GM23338 (cell line): ENCODE data around the gene TRAF3IP1. TPM values are rescaled to one million over a fixed set of nuclear protein-coding genes. Genes with fewer than 3 reads are reported as not detected.
A peak's percentile ranks its signal among the peaks of the same experiment; 100 is the strongest.

Experiments
- ATAC-seq: fragments of 200-7000 bp; cut with Tn5 transposase; 3 replicates; pipeline ENCODE4 v1.9.1; 2020
- DNase-seq: peaks from one replicate; pipeline ENCODE4 v3.0.0-alpha.2; 2015; ENCODE audit warnings: low spot score
- H2AFZ ChIP-seq: fragments of 200-600 bp; sonication (generic); 2 replicates; pipeline ENCODE4 v1.8.0; 2016; ENCODE audit warnings: antibody characterized with exemption, mild to moderate bottlenecking, moderate library complexity
- H3F3A ChIP-seq: fragments of 200-600 bp; sonication (generic); replicated peaks from 2 replicates; pipeline ENCODE4 v1.8.0; 2017; ENCODE audit warnings: antibody characterized with exemption, mixed run types, low read depth
- H3K27ac ChIP-seq: fragments of 200-600 bp; sonication (generic); 2 replicates; pipeline ENCODE4 v1.6.1; 2016; ENCODE audit warnings: low read depth
- H3K27me3 ChIP-seq: fragments of 200-600 bp; sonication (generic); 2 replicates; pipeline ENCODE4 v1.8.0; 2016; ENCODE audit warnings: mild to moderate bottlenecking, mixed run types, moderate library complexity; ENCODE audit not compliant: insufficient read depth
- H3K36me3 ChIP-seq: fragments of 200-600 bp; sonication (generic); 2 replicates; pipeline ENCODE4 v1.8.0; 2016; ENCODE audit warnings: mild to moderate bottlenecking; ENCODE audit not compliant: insufficient read depth
- H3K4me1 ChIP-seq: fragments of 200-600 bp; sonication (generic); 2 replicates; pipeline ENCODE4 v1.8.0; 2016; ENCODE audit warnings: mild to moderate bottlenecking, moderate library complexity; ENCODE audit not compliant: insufficient read depth
- H3K4me2 ChIP-seq: fragments of 200-600 bp; sonication (generic); 2 replicates; pipeline ENCODE4 v1.7.1; 2017; ENCODE audit warnings: mixed run types
- H3K4me3 ChIP-seq: fragments of 200-600 bp; sonication (generic); 2 replicates; pipeline ENCODE4 v1.6.1; 2016; ENCODE audit warnings: mixed run types
- H3K79me2 ChIP-seq: fragments of 200-600 bp; sonication (generic); replicated peaks from 2 replicates; pipeline ENCODE4 v1.8.0; 2017; ENCODE audit warnings: mild to moderate bottlenecking; ENCODE audit not compliant: insufficient read depth
- H3K9me2 ChIP-seq: fragments of 200-600 bp; sonication (generic); 2 replicates; pipeline ENCODE4 v1.8.0; 2017; ENCODE audit not compliant: insufficient read depth
- H4K20me1 ChIP-seq: fragments of 200-600 bp; sonication (generic); replicated peaks from 2 replicates; pipeline ENCODE4 v1.8.0; 2017; ENCODE audit warnings: mild to moderate bottlenecking; ENCODE audit not compliant: insufficient read depth
- H3K27ac Mint-ChIP-seq: 2 replicates; pipeline ENCODE4 v1.8.0; 2020; ENCODE audit warnings: inconsistent platforms, mild to moderate bottlenecking, moderate library complexity, mixed read lengths
- H3K27me3 Mint-ChIP-seq: 3 replicates; pipeline ENCODE4 v1.8.0; 2022; ENCODE audit warnings: low read depth, mild to moderate bottlenecking, moderate library complexity, mixed read lengths, inconsistent platforms; ENCODE audit not compliant: insufficient read depth, poor library complexity
- H3K36me3 Mint-ChIP-seq: 3 replicates; pipeline ENCODE4 v1.8.0; 2021; ENCODE audit warnings: low read depth, mild to moderate bottlenecking, inconsistent platforms, moderate library complexity, mixed read lengths
- H3K4me1 Mint-ChIP-seq: 3 replicates; pipeline ENCODE4 v1.8.0; 2020; ENCODE audit warnings: mild to moderate bottlenecking, inconsistent platforms, mixed read lengths
- H3K4me3 Mint-ChIP-seq: 3 replicates; pipeline ENCODE4 v1.8.0; 2021; ENCODE audit warnings: moderate library complexity, mild to moderate bottlenecking, inconsistent platforms, mixed read lengths
- H3K9me3 Mint-ChIP-seq: 3 replicates; pipeline ENCODE4 v1.8.0; 2020; ENCODE audit warnings: moderate library complexity, mild to moderate bottlenecking, inconsistent platforms, mixed read lengths
- CTCF ChIP-seq, 2 experiments: fragments of 200-600 bp in 1 of 2; sonication (generic) in 1 of 2; conservative IDR thresholded peaks; 2 replicates each; pipeline versions ENCODE4 v1.5.1 to v1.6.1; 2016 to 2017; ENCODE audit warnings: antibody characterized with exemption in 2 of 2, low read depth in 2 of 2, mild to moderate bottlenecking in 2 of 2, moderate library complexity in 1 of 2
- EZH2phosphoT487 ChIP-seq: fragments of 200-600 bp; sonication (generic); IDR thresholded peaks from one replicate; pipeline ENCODE4 v1.8.1; 2018; ENCODE audit warnings: antibody characterized with exemption; ENCODE audit not compliant: unreplicated experiment
- STAT1 ChIP-seq: IDR thresholded peaks from one replicate; pipeline ENCODE4 v1.6.1; 2016; ENCODE audit warnings: antibody characterized with exemption; ENCODE audit not compliant: unreplicated experiment
- ZNF331 ChIP-seq: fragments of 250-450 bp; sonication (Bioruptor Pico); IDR thresholded peaks from 2 replicates; pipeline ENCODE4 v1.5.0; 2020; ENCODE audit warnings: low read depth, mild to moderate bottlenecking, moderate library complexity
- polyA plus RNA-seq: library from polyadenylated mRNA; unstranded; fragments of >200 nt; fragmentation: Nextera tagmentation; extraction: Ambion mirVana; gene quantifications from 2 replicates; pipeline ENCODE4 v1.2.1, GENCODE V29; 2016
- total RNA-seq: library from RNA; depleted of rRNA; stranded (reverse); fragments of >200 nt; shearing (Covaris generic); gene quantifications from 2 replicates; pipeline ENCODE4 v1.2.3, GENCODE V29; 2014
- TF ChIP-seq, protein P1 (sequence below): fragments of 250-450 bp; sonication (Bioruptor Pico); IDR thresholded peaks from 2 replicates; pipeline ENCODE4 v1.5.0; 2020; ENCODE audit warnings: mild to moderate bottlenecking, moderate library complexity
- TF ChIP-seq, protein P2 (sequence below): IDR thresholded peaks from 2 replicates; pipeline ENCODE4 v1.6.1; 2016; ENCODE audit warnings: antibody characterized with exemption

TRAF3IP1 gene
- total and polyA plus RNA-seq, 2 experiments from 2014 or later = 12.5 to 20.7 TPM

DNA sequence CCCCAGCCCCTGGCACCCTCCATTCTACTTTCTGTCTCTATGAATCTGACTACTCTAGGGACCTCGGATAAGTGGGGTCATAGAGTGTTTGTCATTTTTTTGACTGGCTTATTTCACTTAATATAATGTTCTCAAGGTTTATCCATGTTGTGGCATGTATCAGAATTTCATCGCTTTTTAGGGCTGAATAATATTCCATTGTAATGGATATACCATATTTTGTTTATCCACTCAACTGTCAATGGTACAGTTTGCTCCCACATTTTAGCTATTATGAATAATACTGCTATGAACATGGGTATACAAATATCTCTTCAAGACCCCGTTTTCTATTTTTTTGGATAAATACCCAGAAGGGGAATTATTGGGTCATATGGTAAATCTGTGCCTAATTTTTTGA lies 7.4 kb downstream of the TRAF3IP1 start (continued):
- TF ChIP-seq, protein P1, sequence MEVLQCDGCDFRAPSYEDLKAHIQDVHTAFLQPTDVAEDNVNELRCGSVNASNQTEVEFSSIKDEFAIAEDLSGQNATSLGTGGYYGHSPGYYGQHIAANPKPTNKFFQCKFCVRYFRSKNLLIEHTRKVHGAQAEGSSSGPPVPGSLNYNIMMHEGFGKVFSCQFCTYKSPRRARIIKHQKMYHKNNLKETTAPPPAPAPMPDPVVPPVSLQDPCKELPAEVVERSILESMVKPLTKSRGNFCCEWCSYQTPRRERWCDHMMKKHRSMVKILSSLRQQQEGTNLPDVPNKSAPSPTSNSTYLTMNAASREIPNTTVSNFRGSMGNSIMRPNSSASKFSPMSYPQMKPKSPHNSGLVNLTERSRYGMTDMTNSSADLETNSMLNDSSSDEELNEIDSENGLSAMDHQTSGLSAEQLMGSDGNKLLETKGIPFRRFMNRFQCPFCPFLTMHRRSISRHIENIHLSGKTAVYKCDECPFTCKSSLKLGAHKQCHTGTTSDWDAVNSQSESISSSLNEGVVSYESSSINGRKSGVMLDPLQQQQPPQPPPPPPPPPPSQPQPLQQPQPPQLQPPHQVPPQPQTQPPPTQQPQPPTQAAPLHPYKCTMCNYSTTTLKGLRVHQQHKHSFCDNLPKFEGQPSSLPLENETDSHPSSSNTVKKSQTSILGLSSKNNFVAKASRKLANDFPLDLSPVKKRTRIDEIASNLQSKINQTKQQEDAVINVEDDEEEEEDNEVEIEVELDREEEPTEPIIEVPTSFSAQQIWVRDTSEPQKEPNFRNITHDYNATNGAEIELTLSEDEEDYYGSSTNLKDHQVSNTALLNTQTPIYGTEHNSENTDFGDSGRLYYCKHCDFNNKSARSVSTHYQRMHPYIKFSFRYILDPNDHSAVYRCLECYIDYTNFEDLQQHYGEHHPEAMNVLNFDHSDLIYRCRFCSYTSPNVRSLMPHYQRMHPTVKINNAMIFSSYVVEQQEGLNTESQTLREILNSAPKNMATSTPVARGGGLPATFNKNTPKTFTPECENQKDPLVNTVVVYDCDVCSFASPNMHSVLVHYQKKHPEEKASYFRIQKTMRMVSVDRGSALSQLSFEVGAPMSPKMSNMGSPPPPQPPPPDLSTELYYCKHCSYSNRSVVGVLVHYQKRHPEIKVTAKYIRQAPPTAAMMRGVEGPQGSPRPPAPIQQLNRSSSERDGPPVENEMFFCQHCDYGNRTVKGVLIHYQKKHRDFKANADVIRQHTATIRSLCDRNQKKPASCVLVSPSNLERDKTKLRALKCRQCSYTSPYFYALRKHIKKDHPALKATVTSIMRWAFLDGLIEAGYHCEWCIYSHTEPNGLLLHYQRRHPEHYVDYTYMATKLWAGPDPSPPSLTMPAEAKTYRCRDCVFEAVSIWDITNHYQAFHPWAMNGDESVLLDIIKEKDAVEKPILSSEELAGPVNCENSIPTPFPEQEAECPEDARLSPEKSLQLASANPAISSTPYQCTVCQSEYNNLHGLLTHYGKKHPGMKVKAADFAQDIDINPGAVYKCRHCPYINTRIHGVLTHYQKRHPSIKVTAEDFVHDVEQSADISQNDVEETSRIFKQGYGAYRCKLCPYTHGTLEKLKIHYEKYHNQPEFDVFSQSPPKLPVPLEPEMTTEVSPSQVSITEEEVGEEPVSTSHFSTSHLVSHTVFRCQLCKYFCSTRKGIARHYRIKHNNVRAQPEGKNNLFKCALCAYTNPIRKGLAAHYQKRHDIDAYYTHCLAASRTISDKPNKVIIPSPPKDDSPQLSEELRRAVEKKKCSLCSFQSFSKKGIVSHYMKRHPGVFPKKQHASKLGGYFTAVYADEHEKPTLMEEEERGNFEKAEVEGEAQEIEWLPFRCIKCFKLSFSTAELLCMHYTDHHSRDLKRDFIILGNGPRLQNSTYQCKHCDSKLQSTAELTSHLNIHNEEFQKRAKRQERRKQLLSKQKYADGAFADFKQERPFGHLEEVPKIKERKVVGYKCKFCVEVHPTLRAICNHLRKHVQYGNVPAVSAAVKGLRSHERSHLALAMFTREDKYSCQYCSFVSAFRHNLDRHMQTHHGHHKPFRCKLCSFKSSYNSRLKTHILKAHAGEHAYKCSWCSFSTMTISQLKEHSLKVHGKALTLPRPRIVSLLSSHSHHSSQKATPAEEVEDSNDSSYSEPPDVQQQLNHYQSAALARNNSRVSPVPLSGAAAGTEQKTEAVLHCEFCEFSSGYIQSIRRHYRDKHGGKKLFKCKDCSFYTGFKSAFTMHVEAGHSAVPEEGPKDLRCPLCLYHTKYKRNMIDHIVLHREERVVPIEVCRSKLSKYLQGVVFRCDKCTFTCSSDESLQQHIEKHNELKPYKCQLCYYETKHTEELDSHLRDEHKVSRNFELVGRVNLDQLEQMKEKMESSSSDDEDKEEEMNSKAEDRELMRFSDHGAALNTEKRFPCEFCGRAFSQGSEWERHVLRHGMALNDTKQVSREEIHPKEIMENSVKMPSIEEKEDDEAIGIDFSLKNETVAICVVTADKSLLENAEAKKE (CRISPR knock-in tag) = no peak
- no peak for TF ChIP-seq ZNF331 (CRISPR knock-in tag)

- H3K27me3 Mint-ChIP-seq = peaks cover 3% of the 10 kb centered on the region
- H3K4me2 ChIP-seq = no peak overlapping the region
- H3K27ac ChIP-seq = no peak overlapping the region
- no peak overlapping the region for H3K27ac Mint-ChIP-seq
- no peak overlapping the region for H2AFZ ChIP-seq
- DNase-seq (no peak), ATAC-seq (no peak)
- no peaks in the 10 kb centered on the region for H3K9me2 ChIP-seq
- H3K4me1 ChIP-seq = no peaks in the 10 kb centered on the region
- peaks cover 5% of the 10 kb centered on the region; the same call in 1 of the 2 replicates for H3K79me2 ChIP-seq
- no peaks in the 10 kb centered on the region for H3K27me3 ChIP-seq
- peaks cover 5% of the 10 kb centered on the region; the same call in 1 of the 2 replicates for H4K20me1 ChIP-seq
- no peak for TF ChIP-seq STAT1
- 0 out of 4 replicates have a peak, but pooled peaks of 1 of the 2 experiments have one; percentile 1 for TF ChIP-seq CTCF (conservative IDR thresholded peaks at IDR 0.05; ENCODE audit: low read depth in 2 of 2)
- TF ChIP-seq, protein P2, sequence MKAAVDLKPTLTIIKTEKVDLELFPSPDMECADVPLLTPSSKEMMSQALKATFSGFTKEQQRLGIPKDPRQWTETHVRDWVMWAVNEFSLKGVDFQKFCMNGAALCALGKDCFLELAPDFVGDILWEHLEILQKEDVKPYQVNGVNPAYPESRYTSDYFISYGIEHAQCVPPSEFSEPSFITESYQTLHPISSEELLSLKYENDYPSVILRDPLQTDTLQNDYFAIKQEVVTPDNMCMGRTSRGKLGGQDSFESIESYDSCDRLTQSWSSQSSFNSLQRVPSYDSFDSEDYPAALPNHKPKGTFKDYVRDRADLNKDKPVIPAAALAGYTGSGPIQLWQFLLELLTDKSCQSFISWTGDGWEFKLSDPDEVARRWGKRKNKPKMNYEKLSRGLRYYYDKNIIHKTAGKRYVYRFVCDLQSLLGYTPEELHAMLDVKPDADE = no peak
- TF ChIP-seq EZH2phosphoT487 = no peak
- no peak for TF ChIP-seq ZNF331 (CRISPR knock-in tag)
- no peak overlapping the region for H3K4me3 Mint-ChIP-seq
- H3K36me3 Mint-ChIP-seq = peaks cover 26% of the 10 kb centered on the region
- no peaks in the 10 kb centered on the region; the same call in 2 of the 3 replicates for H3K9me3 Mint-ChIP-seq
- H3K4me3 ChIP-seq = no peak overlapping the region
- no peaks in the 10 kb centered on the region for H3F3A ChIP-seq
- no peaks in the 10 kb centered on the region for H3K4me1 Mint-ChIP-seq
- no peaks in the 10 kb centered on the region for H3K36me3 ChIP-seq
Measured at GRCh38 chr2:238330391-238330790, 10.1 kb downstream of the TRAF3IP1 start.
